H1 (cell line): ENCODE measurements around the gene COPZ2. TPM values are rescaled to one million over a fixed set of nuclear protein-coding genes. Genes with fewer than 3 reads are reported as not detected.

Experiments
- CTCF ChIA-PET: fragments of 300-600 bp; sonication (Branson Sonifier 250); formaldehyde crosslinking; loops from one replicate; lab custom pipeline; 2021; ENCODE audit not compliant: partially characterized antibody; lab: Charles Lee
- POLR2A ChIA-PET: fragments of 300-600 bp; sonication (Branson Sonifier 250); formaldehyde crosslinking; loops from one replicate; lab custom pipeline; 2021; ENCODE audit warnings: inconsistent platforms; ENCODE audit not compliant: partially characterized antibody; lab: Charles Lee
- DNase-seq, 2 experiments: peaks; one replicate each; pipeline versions ENCODE4 v3.0.0 to v3.0.0-alpha.2; 2010 to 2022; ENCODE audit warnings: low spot score in 2 of 2, low read depth in 1 of 2, mixed read lengths in 1 of 2
- FAIRE-seq: peaks from 2 replicates; lab custom pipeline; 2011; peaks lifted over from hg19 to GRCh38; lab: Jason Lieb, UNC
- H2AFZ ChIP-seq: 2 replicates; pipeline ENCODE4 v1.8.1; 2012; ENCODE audit warnings: low read length, inconsistent platforms
- H2AK5ac ChIP-seq: 2 replicates; pipeline ENCODE4 v1.6.1; 2013; ENCODE audit warnings: low read depth, low read length
- H2BK120ac ChIP-seq: replicated peaks from 2 replicates; pipeline ENCODE3; 2013; ENCODE audit warnings: low read depth, low read length, inconsistent platforms
- H2BK12ac ChIP-seq: 2 replicates; pipeline ENCODE4 v1.6.1; 2013; ENCODE audit warnings: low read depth, low read length
- H2BK15ac ChIP-seq: 2 replicates; pipeline ENCODE4 v1.6.1; 2013; ENCODE audit warnings: low read length
- H2BK20ac ChIP-seq: 2 replicates; pipeline ENCODE4 v1.6.1; 2013; ENCODE audit warnings: low read length
- H2BK5ac ChIP-seq: 2 replicates; pipeline ENCODE4 v1.6.1; 2013; ENCODE audit warnings: low read depth, low read length
- H3K14ac ChIP-seq: 2 replicates; pipeline ENCODE4 v1.6.1; 2013; ENCODE audit warnings: inconsistent platforms; ENCODE audit not compliant: insufficient read length
- H3K18ac ChIP-seq: 2 replicates; pipeline ENCODE4 v1.6.1; 2013; ENCODE audit warnings: low read length; ENCODE audit errors: extremely low read depth
- H3K23ac ChIP-seq: 2 replicates; pipeline ENCODE4 v1.6.1; 2013; ENCODE audit warnings: inconsistent platforms; ENCODE audit not compliant: insufficient read length
- H3K23me2 ChIP-seq: 2 replicates; pipeline ENCODE4 v1.6.1; 2013; ENCODE audit warnings: low read depth, low read length
- H3K27ac ChIP-seq: 2 replicates; pipeline ENCODE4 v1.6.1; 2011; ENCODE audit warnings: low read depth, low read length, inconsistent platforms
- H3K27me3 ChIP-seq, 4 experiments: replicated peaks in 1 of 4; 1 replicate in 1 of 4; 2 replicates in 3 of 4; pipeline versions ENCODE4 v1.6.1 to v1.8.1; 2011 to 2013; ENCODE audit warnings: low read length in 3 of 4, mild to moderate bottlenecking in 3 of 4, inconsistent platforms in 2 of 4, mixed read lengths in 2 of 4, moderate library complexity in 1 of 4; ENCODE audit not compliant: control insufficient read depth in 3 of 4, insufficient read depth in 3 of 4; ENCODE audit errors: extremely low read depth in 1 of 4
- H3K36me3 ChIP-seq, 4 experiments: 2 replicates each; pipeline versions ENCODE4 v1.6.1 to v1.8.1; 2011 to 2013; ENCODE audit warnings: mild to moderate bottlenecking in 4 of 4, low read length in 3 of 4, moderate library complexity in 2 of 4, control low read depth in 1 of 4, inconsistent platforms in 1 of 4; ENCODE audit not compliant: insufficient read depth in 4 of 4, control insufficient read depth in 2 of 4
- H3K4ac ChIP-seq: replicated peaks from 2 replicates; pipeline ENCODE3; 2013; ENCODE audit warnings: low read length, low read depth, mixed read lengths, inconsistent platforms; ENCODE audit not compliant: insufficient read length
- H3K4me1 ChIP-seq, 4 experiments: replicated peaks in 1 of 4; 1 replicate in 1 of 4; 2 replicates in 3 of 4; pipeline versions ENCODE4 v1.6.1 to v1.8.1; 2011 to 2013; ENCODE audit warnings: low read length in 3 of 4, inconsistent platforms in 2 of 4, mixed read lengths in 1 of 4; ENCODE audit not compliant: insufficient read depth in 4 of 4, control insufficient read depth in 3 of 4
- H3K4me2 ChIP-seq, 2 experiments: 2 replicates each; pipeline versions ENCODE4 v1.6.1 to v1.8.1; 2011 to 2013; ENCODE audit warnings: low read depth in 2 of 2, low read length in 2 of 2, control low read depth in 1 of 2, inconsistent platforms in 1 of 2, mild to moderate bottlenecking in 1 of 2; ENCODE audit not compliant: insufficient read depth in 1 of 2
- H3K4me3 ChIP-seq, 4 experiments: fragments of 200-600, 300-600 bp in 1 of 4; sonication (generic), shearing (Covaris generic), sonication (Bioruptor Twin) in 1 of 4; 2 replicates each; pipeline versions ENCODE4 v1.5.1 to v1.8.1; 2011 to 2016; ENCODE audit warnings: low read length in 4 of 4, low read depth in 3 of 4, control low read depth in 2 of 4, inconsistent platforms in 2 of 4, mild to moderate bottlenecking in 2 of 4, mixed read lengths in 1 of 4, moderate library complexity in 1 of 4; ENCODE audit not compliant: insufficient read depth in 2 of 4; ENCODE audit errors: extremely low read depth in 1 of 4
- H3K56ac ChIP-seq: replicated peaks from 2 replicates; pipeline ENCODE3; 2013; ENCODE audit warnings: low read depth, mild to moderate bottlenecking, mixed read lengths, low read length, inconsistent platforms; ENCODE audit not compliant: insufficient read length
- H3K79me1 ChIP-seq: 2 replicates; pipeline ENCODE4 v1.6.1; 2013; ENCODE audit warnings: low read depth, low read length, control low read depth
- H3K79me2 ChIP-seq, 2 experiments: 2 replicates each; pipeline versions ENCODE4 v1.6.1 to v1.8.1; 2012 to 2013; ENCODE audit warnings: low read length in 2 of 2, mild to moderate bottlenecking in 2 of 2, inconsistent platforms in 1 of 2; ENCODE audit not compliant: insufficient read depth in 2 of 2, control insufficient read depth in 1 of 2
- H3K9ac ChIP-seq, 4 experiments: replicated peaks in 1 of 4; 1 replicate in 1 of 4; 2 replicates in 3 of 4; pipeline versions ENCODE4 v1.6.1 to v1.8.1; 2011 to 2013; ENCODE audit warnings: low read depth in 3 of 4, low read length in 3 of 4, control low read depth in 2 of 4, mild to moderate bottlenecking in 2 of 4, moderate library complexity in 2 of 4, inconsistent platforms in 1 of 4; ENCODE audit errors: extremely low read depth in 1 of 4
- H3K9me3 ChIP-seq, 2 experiments: 2 replicates each; pipeline versions ENCODE4 v1.6.1 to v1.8.1; 2012 to 2013; ENCODE audit warnings: mild to moderate bottlenecking in 2 of 2, moderate library complexity in 2 of 2, control low read depth in 1 of 2, inconsistent platforms in 1 of 2, low read depth in 1 of 2, low read length in 1 of 2, mixed read lengths in 1 of 2; ENCODE audit not compliant: insufficient read depth in 2 of 2
- H4K20me1 ChIP-seq, 2 experiments: replicated peaks in 1 of 2; 2 replicates each; pipeline versions ENCODE3 to v1.8.1; 2011 to 2013; ENCODE audit warnings: inconsistent platforms in 2 of 2, low read length in 2 of 2, mild to moderate bottlenecking in 1 of 2; ENCODE audit not compliant: insufficient read depth in 2 of 2, control insufficient read depth in 1 of 2
- H4K5ac ChIP-seq: 2 replicates; pipeline ENCODE4 v1.6.1; 2013; ENCODE audit warnings: low read length, low read depth, mixed read lengths, inconsistent platforms; ENCODE audit not compliant: insufficient read length
- H4K8ac ChIP-seq: 2 replicates; pipeline ENCODE4 v1.8.0; 2013; ENCODE audit warnings: mild to moderate bottlenecking, moderate library complexity, low read length, inconsistent platforms; ENCODE audit not compliant: insufficient read depth; ENCODE audit errors: extremely low read depth
- H4K91ac ChIP-seq: replicated peaks from 2 replicates; pipeline ENCODE3; 2013; ENCODE audit warnings: low read length, mixed read lengths, inconsistent platforms; ENCODE audit not compliant: insufficient read length
- ASH2L ChIP-seq: fragments of 200-600, 300-600 bp; sonication (generic); IDR thresholded peaks from one replicate; pipeline ENCODE4 v1.7.1; 2017; ENCODE audit warnings: low read length
- CHD2 ChIP-seq: IDR thresholded peaks from 2 replicates; pipeline ENCODE4 v1.6.1; 2012; ENCODE audit warnings: low read length, improper control_type of control experiment
- GTF2F1 ChIP-seq: IDR thresholded peaks from 2 replicates; pipeline ENCODE4 v1.6.1; 2012; ENCODE audit warnings: low read depth, low read length, improper control_type of control experiment, borderline replicate concordance
- MAFK ChIP-seq: IDR thresholded peaks from 2 replicates; pipeline ENCODE4 v1.6.1; 2012; ENCODE audit warnings: low read depth, mild to moderate bottlenecking, improper control_type of control experiment, low read length
- NANOG ChIP-seq: IDR thresholded peaks from 2 replicates; pipeline ENCODE4 v1.6.1; 2011; ENCODE audit warnings: low read length, low read depth, mild to moderate bottlenecking, inconsistent platforms; ENCODE audit not compliant: insufficient read depth, poor library complexity, severe bottlenecking
- NRF1 ChIP-seq: IDR thresholded peaks from 2 replicates; pipeline ENCODE4 v1.6.1; 2011; ENCODE audit warnings: mild to moderate bottlenecking, low read depth, low read length, improper control_type of control experiment
- POLR2AphosphoS5 ChIP-seq: IDR thresholded peaks from 2 replicates; pipeline ENCODE4 v1.6.1; 2011; ENCODE audit warnings: low read depth, low read length
- RBBP5 ChIP-seq: IDR thresholded peaks from 2 replicates; pipeline ENCODE4 v1.7.1; 2012; ENCODE audit warnings: low read depth, mild to moderate bottlenecking, inconsistent platforms, low read length, moderate library complexity, borderline replicate concordance
- SAP30 ChIP-seq: fragments of 300-600 bp; sonication (generic); IDR thresholded peaks from 2 replicates; pipeline ENCODE4 v1.7.1; 2012; ENCODE audit warnings: low read length, moderate library complexity, mild to moderate bottlenecking, inconsistent platforms; ENCODE audit not compliant: insufficient read depth, insufficient replicate concordance
- SIX5 ChIP-seq: IDR thresholded peaks from 2 replicates; pipeline ENCODE4 v1.6.1; 2011; ENCODE audit warnings: mild to moderate bottlenecking, low read depth, low read length
- SP4 ChIP-seq: IDR thresholded peaks from 2 replicates; pipeline ENCODE4 v1.6.1; 2012; ENCODE audit warnings: low read length, inconsistent platforms
- TAF1 ChIP-seq: IDR thresholded peaks from 2 replicates; pipeline ENCODE4 v1.6.1; 2011; ENCODE audit warnings: mild to moderate bottlenecking, low read depth, low read length
- WGBS, 2 experiments: shearing (Covaris generic) in 1 of 2; methylation state at CpG; one replicate each; pipeline versions ENCODE4 v1.1.6 to v1.1.7; 2013 to 2015; ENCODE audit warnings: low lambda C conversion rate in 2 of 2, mixed read lengths in 2 of 2, inconsistent platforms in 1 of 2, low coverage in 1 of 2, missing lambda C conversion rate in 1 of 2; ENCODE audit not compliant: insufficient replicate concordance in 2 of 2, insufficient coverage in 1 of 2, insufficient read length in 1 of 2; ENCODE audit errors: extremely low coverage in 1 of 2, missing lambda C conversion rate in 1 of 2; 5-methylcytosine and 5-hydroxymethylcytosine counted together
- polyA plus RNA-seq, 7 experiments: library from polyadenylated mRNA; depleted of rRNA in 3 of 7; stranded (reverse) in 5 of 7; unstranded in 2 of 7; fragments of >200 nt in 5 of 7; fragments of 200-250 nt in 2 of 7; gene quantifications; 1 replicate in 5 of 7; 2 replicates in 1 of 7; 4 replicates in 1 of 7; pipeline versions ENCODE4 v1.2.1 to v1.2.3, GENCODE V29; 2011 to 2013; ENCODE audit warnings: missing spikeins in 2 of 7, mixed read lengths in 2 of 7
- total RNA-seq: library from RNA; stranded (reverse); fragmentation: NEBNext Ultra II Directional; extraction: Animal tissue kit (Norgen Biotek cat#: 25700); gene quantifications from 2 replicates; pipeline ENCODE4 v1.2.1, GENCODE V29; 2021

Gene COPZ2
- total and polyA plus RNA-seq, 2 of the 8 experiments (the other 6 are each of a cell fraction or from before 2014, with no cell fraction given), result 0.24 TPM; not detected in 1

- peaks cover 14% of the 10 kb centered on the region for H3K79me1 ChIP-seq
- H3K9me3 ChIP-seq, result no peaks in the 10 kb centered on the region
- H4K91ac ChIP-seq, result peak overlapping the region; percentile 94
- peak overlapping the region; percentile 73 for H4K5ac ChIP-seq
- peaks cover 12 to 35% of the 10 kb centered on the region in 2 experiments for H4K20me1 ChIP-seq
- H3K27me3 ChIP-seq, result no peaks in the 10 kb centered on the region
- H3K4me3 ChIP-seq, result peak overlapping the region; percentile 79 to 98 (median 84)
- H3K18ac ChIP-seq, result peak overlapping the region; percentile 96
- FAIRE-seq (peak; percentile 94), DNase-seq (peak; percentile 64 to 70)
- H3K4me1 ChIP-seq, result peaks cover 16 to 55% (median 35%) of the 10 kb centered on the region in 4 experiments
- no peak overlapping the region for H3K14ac ChIP-seq
- POLR2A ChIA-PET, result interaction anchor here (0.7 to 41.8 kb wide), 30 partner anchors 10 to 1181 kb away, joined by 3 to 1227 read pairs (median 4); partner anchors contain the start of genes CBX1, CDK5RAP3, COPZ2 and NFE2L1
- peak overlapping the region; percentile 88 for H3K27ac ChIP-seq
- H2BK20ac ChIP-seq, result peak overlapping the region; percentile 66; the same call in 1 of the 2 replicates
- H3K4ac ChIP-seq, result peak overlapping the region; percentile 63
- no peak overlapping the region; the same call in 1 of the 2 replicates for H2BK15ac ChIP-seq
- H2AK5ac ChIP-seq, result peak overlapping the region; percentile 94
- 1% methylated on average over 5 of the region's 5 CpGs; no CpG with 5 or more reads in 1 of the 2 experiments for WGBS, 2 experiments
- H4K8ac ChIP-seq, result peak overlapping the region; percentile 22; the same call in 1 of the 2 replicates
- peak overlapping the region; percentile 57 for H2BK120ac ChIP-seq
- peak overlapping the region; percentile 54 for H3K56ac ChIP-seq
- peak overlapping the region; percentile 89 to 90 for H3K4me2 ChIP-seq
- H3K23ac ChIP-seq, result no peak overlapping the region
- peak overlapping the region in 3 of 4 experiments; percentile 51 to 89 (median 77); a peak in 6 of 7 replicates for H3K9ac ChIP-seq
- peak overlapping the region; percentile 98 for H2BK12ac ChIP-seq
- H3K23me2 ChIP-seq, result peaks cover 6% of the 10 kb centered on the region; the same call in 1 of the 2 replicates
- peaks cover 29 to 68% (median 48%) of the 10 kb centered on the region in 4 experiments for H3K36me3 ChIP-seq
- H3K79me2 ChIP-seq, result peaks cover 13 to 84% of the 10 kb centered on the region in 2 experiments
- peak overlapping the region; percentile 99 for H2BK5ac ChIP-seq
- CTCF ChIA-PET, result interaction anchor here (0.7 to 14.5 kb wide), 16 partner anchors 9 to 710 kb away, joined by 3 to 203 read pairs (median 4); partner anchors contain the start of gene SNX11
- H2AFZ ChIP-seq, result no peak overlapping the region
- TF ChIP-seq ASH2L, result no peak
- no peak for TF ChIP-seq RBBP5
- peak; percentile 90 for TF ChIP-seq POLR2AphosphoS5
- TF ChIP-seq SIX5, result no peak
- peak; percentile 77; the same call in 1 of the 2 replicates for TF ChIP-seq TAF1
- TF ChIP-seq NRF1, result no peak
- peak; percentile 92 for TF ChIP-seq SAP30
- TF ChIP-seq NANOG, result no peak
- TF ChIP-seq GTF2F1, result peak; percentile 54; the same call in 1 of the 2 replicates
- TF ChIP-seq MAFK, result no peak
- 0 out of 2 replicates have a peak, but pooled peaks have one; percentile 37 for TF ChIP-seq SP4
- no peak for TF ChIP-seq CHD2
Measured at GRCh38 chr17:48055531-48056245, 18.1 kb upstream of the COPZ2 start.
